K562 (cell line): Measurements from ENCODE around the gene TRPV6. TPM values are rescaled to one million over a fixed set of nuclear protein-coding genes. Genes with fewer than 3 reads are reported as not detected.

ENCODE experiments used
- ARHGAP35 ChIP-seq: fragments of 450-650 bp; IDR thresholded peaks from 2 replicates; pipeline ENCODE4 v1.6.1; 2018; ENCODE audit not compliant: partially characterized antibody
- DPF2 ChIP-seq: fragments of 450-650 bp; IDR thresholded peaks from 2 replicates; pipeline ENCODE4 v1.6.1; 2016
- E2F4 ChIP-seq: sonication (generic); formaldehyde crosslinking; IDR thresholded peaks from 2 replicates; pipeline ENCODE4 v1.8.0; 2022; ENCODE audit warnings: mild to moderate bottlenecking, low read depth, missing genetic modification reagents
- ELF1 ChIP-seq: fragments of 200-800 bp; sonication (Bioruptor generic); IDR thresholded peaks from 2 replicates; pipeline ENCODE4 v1.6.1; 2016; ENCODE audit warnings: missing genetic modification characterization, missing compliant biosample characterization
- HOMEZ ChIP-seq: fragments of 250-450 bp; sonication (Bioruptor Pico); IDR thresholded peaks from 2 replicates; pipeline ENCODE4 v1.4.0; 2020; ENCODE audit warnings: mild to moderate bottlenecking, moderate library complexity
- NKRF ChIP-seq: fragments of 450-650 bp; IDR thresholded peaks from 2 replicates; pipeline ENCODE4 v1.6.1; 2016; ENCODE audit warnings: borderline replicate concordance
- NONO ChIP-seq, 2 experiments: fragments of 200-400 bp in 1 of 2; fragments of 450-650 bp in 1 of 2; formaldehyde crosslinking in 1 of 2; IDR thresholded peaks; 2 replicates each; pipeline ENCODE4 v1.6.1; 2017; ENCODE audit warnings: low read depth in 2 of 2, mild to moderate bottlenecking in 2 of 2, moderate library complexity in 2 of 2, low read length in 1 of 2
- NR1H2 ChIP-seq: sonication (generic); formaldehyde crosslinking; IDR thresholded peaks from 2 replicates; pipeline ENCODE4 v1.4.0; 2020; ENCODE audit warnings: mild to moderate bottlenecking, missing genetic modification reagents
- PATZ1 ChIP-seq: fragments of 250-450 bp; sonication (Bioruptor Pico); IDR thresholded peaks from 2 replicates; pipeline ENCODE4 v1.5.0; 2020; ENCODE audit warnings: mild to moderate bottlenecking, borderline replicate concordance
- PTRF ChIP-seq: fragments of 450-650 bp; IDR thresholded peaks from 2 replicates; pipeline ENCODE4 v1.6.1; 2016; ENCODE audit warnings: mild to moderate bottlenecking, missing genetic modification characterization, missing compliant biosample characterization
- PTTG1 ChIP-seq: fragments of 450-650 bp; IDR thresholded peaks from 2 replicates; pipeline ENCODE4 v1.6.1; 2016; ENCODE audit warnings: low read depth, mild to moderate bottlenecking, missing genetic modification characterization, missing compliant biosample characterization
- RB1 ChIP-seq: fragments of 450-650 bp; IDR thresholded peaks from 2 replicates; pipeline ENCODE4 v1.6.1; 2017; ENCODE audit warnings: low read depth, mild to moderate bottlenecking
- RBBP5 ChIP-seq: fragments of 200-600 bp; sonication (generic); IDR thresholded peaks from 2 replicates; pipeline ENCODE4 v1.6.1; 2012; ENCODE audit warnings: borderline replicate concordance, mild to moderate bottlenecking, low read length, control low read depth, inconsistent platforms; ENCODE audit not compliant: insufficient read depth, poor library complexity, severe bottlenecking
- RBM39 ChIP-seq: fragments of 200-400 bp; formaldehyde crosslinking; optimal IDR thresholded peaks from 2 replicates; pipeline ENCODE3; 2018; ENCODE audit warnings: low read depth, low read length
- SMARCE1 ChIP-seq: fragments of 450-650 bp; IDR thresholded peaks from 2 replicates; pipeline ENCODE4 v1.7.1; 2016; ENCODE audit warnings: mild to moderate bottlenecking
- USF2 ChIP-seq: sonication (generic); formaldehyde crosslinking; IDR thresholded peaks from 2 replicates; pipeline ENCODE4 v1.5.0; 2020; ENCODE audit warnings: missing genetic modification reagents
- ZFX ChIP-seq: sonication (generic); formaldehyde crosslinking; IDR thresholded peaks from 2 replicates; pipeline ENCODE4 v1.8.0; 2022; ENCODE audit warnings: mild to moderate bottlenecking, missing genetic modification reagents, moderate library complexity
- ZKSCAN8 ChIP-seq: fragments of 200-800 bp; sonication (Bioruptor generic); IDR thresholded peaks from 2 replicates; pipeline ENCODE4 v1.6.1; 2016; ENCODE audit warnings: missing genetic modification characterization, missing compliant biosample characterization
- ZNF253 ChIP-seq: fragments of 250-450 bp; sonication (Bioruptor Pico); conservative IDR thresholded peaks from 2 replicates; pipeline ENCODE4 v1.6.1; 2021; ENCODE audit warnings: mild to moderate bottlenecking
- ZNF398 ChIP-seq: fragments of 250-450 bp; sonication (Bioruptor Pico); IDR thresholded peaks from 2 replicates; pipeline ENCODE4 v1.8.0; 2021; ENCODE audit warnings: moderate library complexity, mild to moderate bottlenecking, inconsistent platforms
- polyA plus RNA-seq, 8 experiments: library from polyadenylated mRNA; depleted of rRNA in 4 of 8; stranded (reverse) in 5 of 8; unstranded in 3 of 8; fragments of >200 nt; fragmentation: Nextera tagmentation in 2 of 8; fragmentation: Illumina TruSeq in 1 of 8; extraction: Ambion mirVana in 2 of 8; extraction: Trizol in 1 of 8; gene quantifications; 2 replicates each; pipeline versions ENCODE4 v1.2.1 to v1.2.3, GENCODE V29; 2011 to 2014; ENCODE audit warnings: inconsistent platforms in 1 of 8, missing spikeins in 1 of 8
- total RNA-seq, 7 experiments: library from RNA; depleted of rRNA in 6 of 7; stranded (reverse); fragments of >200 nt in 6 of 7; fragmentation: Illumina TruSeq in 2 of 7; extraction: Trizol in 2 of 7; gene quantifications; 2 replicates each; pipeline versions ENCODE4 v1.2.1 to v1.2.3, GENCODE V29; 2011 to 2021; ENCODE audit warnings: low replicate concordance in 1 of 7

TRPV6 gene
- total and polyA plus RNA-seq, 9 of the 15 experiments (the other 6 are each of a cell fraction or from before 2014, with no cell fraction given), result 0.04 to 0.36 (median 0.11) TPM

GRCh38 chr7:142925413-142925812 lies 39.9 kb upstream of the TRPV6 start (continued):
- TF ChIP-seq HOMEZ (CRISPR knock-in tag), result no peak
- TF ChIP-seq RBM39, result no peak
- no peak for TF ChIP-seq ZNF253
- peak; percentile 72 for TF ChIP-seq USF2 (CRISPR knock-in tag)
- TF ChIP-seq ZNF398 (CRISPR knock-in tag), result no peak
- TF ChIP-seq ARHGAP35, result no peak
- TF ChIP-seq SMARCE1, result no peak
- no peak for TF ChIP-seq RB1
- TF ChIP-seq DPF2, result no peak
- TF ChIP-seq ELF1 (tag), result no peak
- no peak for TF ChIP-seq PTTG1 (tag)
- no peak for TF ChIP-seq ZKSCAN8 (CRISPR knock-in tag)
- no peak for TF ChIP-seq E2F4 (CRISPR knock-in tag)
- no peak for TF ChIP-seq NR1H2 (CRISPR knock-in tag)
- no peak for TF ChIP-seq NONO (IDR thresholded peaks at IDR 0.05; ENCODE audit: low read depth in 2 of 2, low read length in 1 of 2)
- no peak for TF ChIP-seq RBBP5
- TF ChIP-seq PATZ1 (CRISPR knock-in tag), result no peak
- TF ChIP-seq PTRF (tag), result no peak
- no peak for TF ChIP-seq ZFX (CRISPR knock-in tag)
- TF ChIP-seq NKRF, result no peak
